H1 (cell line): Measurements from ENCODE around the gene ALDH1B1. TPM values are rescaled to one million over a fixed set of nuclear protein-coding genes. Genes with fewer than 3 reads are reported as not detected.

ENCODE experiments used
- CTCF ChIA-PET: fragments of 300-600 bp; sonication (Branson Sonifier 250); formaldehyde crosslinking; loops from one replicate; lab custom pipeline; 2021; ENCODE audit not compliant: partially characterized antibody; lab: Charles Lee
- POLR2A ChIA-PET: fragments of 300-600 bp; sonication (Branson Sonifier 250); formaldehyde crosslinking; loops from one replicate; lab custom pipeline; 2021; ENCODE audit warnings: inconsistent platforms; ENCODE audit not compliant: partially characterized antibody; lab: Charles Lee
- DNase-seq, 2 experiments: peaks; one replicate each; pipeline versions ENCODE4 v3.0.0 to v3.0.0-alpha.2; 2010 to 2022; ENCODE audit warnings: low spot score in 2 of 2, low read depth in 1 of 2, mixed read lengths in 1 of 2
- FAIRE-seq: peaks from 2 replicates; lab custom pipeline; 2011; peaks lifted over from hg19 to GRCh38; lab: Jason Lieb, UNC
- H2AFZ ChIP-seq: 2 replicates; pipeline ENCODE4 v1.8.1; 2012; ENCODE audit warnings: low read length, inconsistent platforms
- H2AK5ac ChIP-seq: 2 replicates; pipeline ENCODE4 v1.6.1; 2013; ENCODE audit warnings: low read depth, low read length
- H2BK120ac ChIP-seq: replicated peaks from 2 replicates; pipeline ENCODE3; 2013; ENCODE audit warnings: low read depth, low read length, inconsistent platforms
- H2BK12ac ChIP-seq: 2 replicates; pipeline ENCODE4 v1.6.1; 2013; ENCODE audit warnings: low read depth, low read length
- H2BK15ac ChIP-seq: 2 replicates; pipeline ENCODE4 v1.6.1; 2013; ENCODE audit warnings: low read length
- H2BK20ac ChIP-seq: 2 replicates; pipeline ENCODE4 v1.6.1; 2013; ENCODE audit warnings: low read length
- H2BK5ac ChIP-seq: 2 replicates; pipeline ENCODE4 v1.6.1; 2013; ENCODE audit warnings: low read depth, low read length
- H3K14ac ChIP-seq: 2 replicates; pipeline ENCODE4 v1.6.1; 2013; ENCODE audit warnings: inconsistent platforms; ENCODE audit not compliant: insufficient read length
- H3K18ac ChIP-seq: 2 replicates; pipeline ENCODE4 v1.6.1; 2013; ENCODE audit warnings: low read length; ENCODE audit errors: extremely low read depth
- H3K23ac ChIP-seq: 2 replicates; pipeline ENCODE4 v1.6.1; 2013; ENCODE audit warnings: inconsistent platforms; ENCODE audit not compliant: insufficient read length
- H3K23me2 ChIP-seq: 2 replicates; pipeline ENCODE4 v1.6.1; 2013; ENCODE audit warnings: low read depth, low read length
- H3K27ac ChIP-seq: 2 replicates; pipeline ENCODE4 v1.6.1; 2011; ENCODE audit warnings: low read depth, low read length, inconsistent platforms
- H3K27me3 ChIP-seq, 4 experiments: replicated peaks in 1 of 4; 1 replicate in 1 of 4; 2 replicates in 3 of 4; pipeline versions ENCODE4 v1.6.1 to v1.8.1; 2011 to 2013; ENCODE audit warnings: low read length in 3 of 4, mild to moderate bottlenecking in 3 of 4, inconsistent platforms in 2 of 4, mixed read lengths in 2 of 4, moderate library complexity in 1 of 4; ENCODE audit not compliant: control insufficient read depth in 3 of 4, insufficient read depth in 3 of 4; ENCODE audit errors: extremely low read depth in 1 of 4
- H3K36me3 ChIP-seq, 4 experiments: 2 replicates each; pipeline versions ENCODE4 v1.6.1 to v1.8.1; 2011 to 2013; ENCODE audit warnings: mild to moderate bottlenecking in 4 of 4, low read length in 3 of 4, moderate library complexity in 2 of 4, control low read depth in 1 of 4, inconsistent platforms in 1 of 4; ENCODE audit not compliant: insufficient read depth in 4 of 4, control insufficient read depth in 2 of 4
- H3K4ac ChIP-seq: replicated peaks from 2 replicates; pipeline ENCODE3; 2013; ENCODE audit warnings: low read length, low read depth, mixed read lengths, inconsistent platforms; ENCODE audit not compliant: insufficient read length
- H3K4me1 ChIP-seq, 4 experiments: replicated peaks in 1 of 4; 1 replicate in 1 of 4; 2 replicates in 3 of 4; pipeline versions ENCODE4 v1.6.1 to v1.8.1; 2011 to 2013; ENCODE audit warnings: low read length in 3 of 4, inconsistent platforms in 2 of 4, mixed read lengths in 1 of 4; ENCODE audit not compliant: insufficient read depth in 4 of 4, control insufficient read depth in 3 of 4
- H3K4me2 ChIP-seq, 2 experiments: 2 replicates each; pipeline versions ENCODE4 v1.6.1 to v1.8.1; 2011 to 2013; ENCODE audit warnings: low read depth in 2 of 2, low read length in 2 of 2, control low read depth in 1 of 2, inconsistent platforms in 1 of 2, mild to moderate bottlenecking in 1 of 2; ENCODE audit not compliant: insufficient read depth in 1 of 2
- H3K4me3 ChIP-seq, 4 experiments: fragments of 200-600, 300-600 bp in 1 of 4; sonication (generic), shearing (Covaris generic), sonication (Bioruptor Twin) in 1 of 4; 2 replicates each; pipeline versions ENCODE4 v1.5.1 to v1.8.1; 2011 to 2016; ENCODE audit warnings: low read length in 4 of 4, low read depth in 3 of 4, control low read depth in 2 of 4, inconsistent platforms in 2 of 4, mild to moderate bottlenecking in 2 of 4, mixed read lengths in 1 of 4, moderate library complexity in 1 of 4; ENCODE audit not compliant: insufficient read depth in 2 of 4; ENCODE audit errors: extremely low read depth in 1 of 4
- H3K56ac ChIP-seq: replicated peaks from 2 replicates; pipeline ENCODE3; 2013; ENCODE audit warnings: low read depth, mild to moderate bottlenecking, mixed read lengths, low read length, inconsistent platforms; ENCODE audit not compliant: insufficient read length
- H3K79me1 ChIP-seq: 2 replicates; pipeline ENCODE4 v1.6.1; 2013; ENCODE audit warnings: low read depth, low read length, control low read depth
- H3K79me2 ChIP-seq, 2 experiments: 2 replicates each; pipeline versions ENCODE4 v1.6.1 to v1.8.1; 2012 to 2013; ENCODE audit warnings: low read length in 2 of 2, mild to moderate bottlenecking in 2 of 2, inconsistent platforms in 1 of 2; ENCODE audit not compliant: insufficient read depth in 2 of 2, control insufficient read depth in 1 of 2
- H3K9ac ChIP-seq, 4 experiments: replicated peaks in 1 of 4; 1 replicate in 1 of 4; 2 replicates in 3 of 4; pipeline versions ENCODE4 v1.6.1 to v1.8.1; 2011 to 2013; ENCODE audit warnings: low read depth in 3 of 4, low read length in 3 of 4, control low read depth in 2 of 4, mild to moderate bottlenecking in 2 of 4, moderate library complexity in 2 of 4, inconsistent platforms in 1 of 4; ENCODE audit errors: extremely low read depth in 1 of 4
- H3K9me3 ChIP-seq, 2 experiments: 2 replicates each; pipeline versions ENCODE4 v1.6.1 to v1.8.1; 2012 to 2013; ENCODE audit warnings: mild to moderate bottlenecking in 2 of 2, moderate library complexity in 2 of 2, control low read depth in 1 of 2, inconsistent platforms in 1 of 2, low read depth in 1 of 2, low read length in 1 of 2, mixed read lengths in 1 of 2; ENCODE audit not compliant: insufficient read depth in 2 of 2
- H4K20me1 ChIP-seq, 2 experiments: replicated peaks in 1 of 2; 2 replicates each; pipeline versions ENCODE3 to v1.8.1; 2011 to 2013; ENCODE audit warnings: inconsistent platforms in 2 of 2, low read length in 2 of 2, mild to moderate bottlenecking in 1 of 2; ENCODE audit not compliant: insufficient read depth in 2 of 2, control insufficient read depth in 1 of 2
- H4K5ac ChIP-seq: 2 replicates; pipeline ENCODE4 v1.6.1; 2013; ENCODE audit warnings: low read length, low read depth, mixed read lengths, inconsistent platforms; ENCODE audit not compliant: insufficient read length
- H4K8ac ChIP-seq: 2 replicates; pipeline ENCODE4 v1.8.0; 2013; ENCODE audit warnings: mild to moderate bottlenecking, moderate library complexity, low read length, inconsistent platforms; ENCODE audit not compliant: insufficient read depth; ENCODE audit errors: extremely low read depth
- H4K91ac ChIP-seq: replicated peaks from 2 replicates; pipeline ENCODE3; 2013; ENCODE audit warnings: low read length, mixed read lengths, inconsistent platforms; ENCODE audit not compliant: insufficient read length
- BRCA1 ChIP-seq: IDR thresholded peaks from 2 replicates; pipeline ENCODE4 v1.6.1; 2012; ENCODE audit warnings: low read depth, low read length, improper control_type of control experiment
- CHD1 ChIP-seq: IDR thresholded peaks from 2 replicates; pipeline ENCODE4 v1.6.1; 2012; ENCODE audit warnings: low read depth, low read length, improper control_type of control experiment
- E2F6 ChIP-seq: IDR thresholded peaks from 2 replicates; pipeline ENCODE4 v1.6.1; 2012; ENCODE audit warnings: inconsistent platforms
- GABPA ChIP-seq: IDR thresholded peaks from 2 replicates; pipeline ENCODE4 v1.6.1; 2011; ENCODE audit warnings: mild to moderate bottlenecking, low read length, moderate library complexity, borderline replicate concordance; ENCODE audit not compliant: insufficient read depth
- NRF1 ChIP-seq: IDR thresholded peaks from 2 replicates; pipeline ENCODE4 v1.6.1; 2011; ENCODE audit warnings: mild to moderate bottlenecking, low read depth, low read length, improper control_type of control experiment
- POU5F1 ChIP-seq: IDR thresholded peaks from 2 replicates; pipeline ENCODE4 v1.6.1; 2011; ENCODE audit warnings: low read depth, mild to moderate bottlenecking, low read length, moderate library complexity
- SP2 ChIP-seq: IDR thresholded peaks from 2 replicates; pipeline ENCODE4 v1.6.1; 2012; ENCODE audit warnings: mild to moderate bottlenecking, low read length, inconsistent platforms
- WGBS, 2 experiments: shearing (Covaris generic) in 1 of 2; methylation state at CpG; one replicate each; pipeline versions ENCODE4 v1.1.6 to v1.1.7; 2013 to 2015; ENCODE audit warnings: low lambda C conversion rate in 2 of 2, mixed read lengths in 2 of 2, inconsistent platforms in 1 of 2, low coverage in 1 of 2, missing lambda C conversion rate in 1 of 2; ENCODE audit not compliant: insufficient replicate concordance in 2 of 2, insufficient coverage in 1 of 2, insufficient read length in 1 of 2; ENCODE audit errors: extremely low coverage in 1 of 2, missing lambda C conversion rate in 1 of 2; 5-methylcytosine and 5-hydroxymethylcytosine counted together
- polyA plus RNA-seq, 7 experiments: library from polyadenylated mRNA; depleted of rRNA in 3 of 7; stranded (reverse) in 5 of 7; unstranded in 2 of 7; fragments of >200 nt in 5 of 7; fragments of 200-250 nt in 2 of 7; gene quantifications; 1 replicate in 5 of 7; 2 replicates in 1 of 7; 4 replicates in 1 of 7; pipeline versions ENCODE4 v1.2.1 to v1.2.3, GENCODE V29; 2011 to 2013; ENCODE audit warnings: missing spikeins in 2 of 7, mixed read lengths in 2 of 7
- total RNA-seq: library from RNA; stranded (reverse); fragmentation: NEBNext Ultra II Directional; extraction: Animal tissue kit (Norgen Biotek cat#: 25700); gene quantifications from 2 replicates; pipeline ENCODE4 v1.2.1, GENCODE V29; 2021
- TF ChIP-seq, protein P1 (sequence below): IDR thresholded peaks from 2 replicates; pipeline ENCODE4 v1.6.1; 2011; ENCODE audit warnings: low read depth, mild to moderate bottlenecking, low read length; ENCODE audit not compliant: insufficient read depth

ALDH1B1 gene
- total and polyA plus RNA-seq, 2 of the 8 experiments (the other 6 are each of a cell fraction or from before 2014, with no cell fraction given) = 41.6 to 78.7 TPM

DNA sequence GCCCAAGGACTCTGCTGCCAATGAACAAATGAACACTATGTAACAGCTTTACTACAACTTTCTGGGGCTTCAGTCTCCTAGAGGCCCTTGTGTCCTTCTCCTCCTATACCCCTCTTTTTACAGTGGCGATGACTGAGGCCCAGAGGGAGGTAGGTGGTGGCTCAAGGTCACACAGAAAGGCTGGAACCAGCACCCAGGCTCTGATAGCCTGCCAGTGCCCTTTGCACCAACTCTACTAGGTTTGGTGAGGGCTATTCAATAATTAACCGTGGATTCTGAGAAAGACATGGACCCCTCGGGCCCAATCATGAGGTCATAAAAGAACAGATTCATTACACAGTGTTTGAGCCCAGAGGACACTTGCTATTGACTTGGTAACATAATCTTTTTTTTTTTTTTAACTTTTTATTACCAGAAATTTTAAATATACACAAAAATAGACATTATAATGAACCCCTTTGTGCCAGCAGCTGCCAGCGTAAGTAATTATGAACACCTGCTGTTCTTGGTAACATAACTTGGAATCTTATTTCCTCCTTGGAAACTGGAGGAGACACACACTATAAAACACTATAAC, 6.1 kb upstream of the ALDH1B1 start:
- Histone ChIP-seq H2AK5ac (no peak overlapping the region), H3K9me3 (no peaks in the 10 kb centered on the region), H4K20me1 (no peaks in the 10 kb centered on the region), H3K27me3 (peaks cover 5 to 35% (median 20%) of the 10 kb centered on the region in 4 experiments), H3K79me1 (no peaks in the 10 kb centered on the region), H3K4me2 (no peak overlapping the region), H3K36me3 (no peaks in the 10 kb centered on the region), H3K4ac (no peak overlapping the region), H3K23me2 (0 out of 2 replicates have a peak, but pooled peaks cover 3% of the 10 kb centered on the region), H3K79me2 (no peaks in the 10 kb centered on the region), H3K56ac (no peak overlapping the region), H2BK120ac (no peak overlapping the region), H3K23ac (no peak overlapping the region), H3K14ac (no peak overlapping the region), H2AFZ (no peak overlapping the region), H3K9ac (no peak overlapping the region), H4K91ac (no peak overlapping the region), H2BK5ac (no peak overlapping the region), H4K5ac (no peak overlapping the region), H3K18ac (no peak overlapping the region), H3K4me3 (no peak overlapping the region), H4K8ac (no peak overlapping the region), H3K4me1 (peaks cover 0 to 7% (median 3%) of the 10 kb centered on the region in 4 experiments; a peak in 4 of 7 replicates)
- ChIA-PET CTCF (interaction anchor here (1.1 to 2.2 kb wide), 3 partner anchors 31 to 52 kb away, joined by 4 to 11 read pairs (median 4); no protein-coding TSS in a partner anchor), POLR2A (no interaction called here)
- WGBS, 2 experiments = 90% methylated on average over 4 of the region's 4 CpGs; no CpG with 5 or more reads in 1 of the 2 experiments
- FAIRE-seq (no peak), DNase-seq (no peak)
- TF ChIP-seq, protein P1, sequence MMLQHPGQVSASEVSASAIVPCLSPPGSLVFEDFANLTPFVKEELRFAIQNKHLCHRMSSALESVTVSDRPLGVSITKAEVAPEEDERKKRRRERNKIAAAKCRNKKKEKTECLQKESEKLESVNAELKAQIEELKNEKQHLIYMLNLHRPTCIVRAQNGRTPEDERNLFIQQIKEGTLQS = no peak
- no peak for TF ChIP-seq E2F6
- no peak for TF ChIP-seq POU5F1
- no peak for TF ChIP-seq CHD1
- TF ChIP-seq BRCA1 = no peak
- no peak for TF ChIP-seq SP2
- no peak for TF ChIP-seq NRF1
- TF ChIP-seq GABPA = no peak
- TF ChIP-seq, all 59 proteins: peak for 0
- Histone ChIP-seq H2BK20ac (no peak overlapping the region), H2BK12ac (no peak overlapping the region), H2BK15ac (no peak overlapping the region), H3K27ac (no peak overlapping the region)
